ENCODE measurements around the gene USF2.

The USF2 gene

GRCh38 chr19:35293363-35293739 lies 24.6 kb downstream of the USF2 start:
- no peaks in the 10 kb centered on the region for H3K9me3 ChIP-seq (ENCODE audit: control insufficient read depth, low read length)
- H3K4me1 ChIP-seq (ENCODE audit: control insufficient read depth, insufficient read depth, low read length): no peaks in the 10 kb centered on the region
- no peak overlapping the region for H3K4me3 ChIP-seq (ENCODE audit: low read length)
- no peaks in the 10 kb centered on the region for H3K36me3 ChIP-seq (ENCODE audit: control insufficient read depth, insufficient read depth, low read length)
- H3K27me3 ChIP-seq (ENCODE audit: control insufficient read depth, insufficient read depth, low read length): peaks cover 26% of the 10 kb centered on the region
- H3K9ac ChIP-seq (ENCODE audit: low read length): no peak overlapping the region

GRCh38 chr19:35293808-35294207 lies 25.0 kb downstream of the USF2 start:
- no peak overlapping the region for H3K4me3 ChIP-seq (ENCODE audit: low read length)
- H3K9me3 ChIP-seq (ENCODE audit: control insufficient read depth, low read length): no peaks in the 10 kb centered on the region
- H3K36me3 ChIP-seq (ENCODE audit: control insufficient read depth, insufficient read depth, low read length): no peaks in the 10 kb centered on the region
- no peaks in the 10 kb centered on the region for H3K4me1 ChIP-seq (ENCODE audit: control insufficient read depth, insufficient read depth, low read length)
- H3K27me3 ChIP-seq (ENCODE audit: control insufficient read depth, insufficient read depth, low read length): peaks cover 26% of the 10 kb centered on the region
- no peak overlapping the region for H3K9ac ChIP-seq (ENCODE audit: low read length)

GRCh38 chr19:35294328-35294727 lies 25.6 kb downstream of the USF2 start:
- no peaks in the 10 kb centered on the region for H3K36me3 ChIP-seq (ENCODE audit: control insufficient read depth, insufficient read depth, low read length)
- peaks cover 29% of the 10 kb centered on the region for H3K27me3 ChIP-seq (ENCODE audit: control insufficient read depth, insufficient read depth, low read length)
- H3K4me3 ChIP-seq (ENCODE audit: low read length): no peak overlapping the region
- no peak overlapping the region for H3K9ac ChIP-seq (ENCODE audit: low read length)
- H3K9me3 ChIP-seq (ENCODE audit: control insufficient read depth, low read length): no peaks in the 10 kb centered on the region
- no peaks in the 10 kb centered on the region for H3K4me1 ChIP-seq (ENCODE audit: control insufficient read depth, insufficient read depth, low read length)

GRCh38 chr19:35294859-35295791 lies 26.4 kb downstream of the USF2 start:
- Histone ChIP-seq H3K9ac (ENCODE audit: low read length) (no peak overlapping the region), H3K9me3 (ENCODE audit: control insufficient read depth, low read length) (no peaks in the 10 kb centered on the region), H3K4me1 (ENCODE audit: control insufficient read depth, insufficient read depth, low read length) (no peaks in the 10 kb centered on the region), H3K27me3 (ENCODE audit: control insufficient read depth, insufficient read depth, low read length) (peaks cover 29% of the 10 kb centered on the region), H3K36me3 (ENCODE audit: control insufficient read depth, insufficient read depth, low read length) (no peaks in the 10 kb centered on the region), H3K4me3 (ENCODE audit: low read length) (no peak overlapping the region)

GRCh38 chr19:35295792-35296462 lies 27.2 kb downstream of the USF2 start:
- Histone ChIP-seq H3K9ac (ENCODE audit: low read length) (no peak overlapping the region), H3K36me3 (ENCODE audit: control insufficient read depth, insufficient read depth, low read length) (no peaks in the 10 kb centered on the region), H3K4me1 (ENCODE audit: control insufficient read depth, insufficient read depth, low read length) (no peaks in the 10 kb centered on the region), H3K27me3 (ENCODE audit: control insufficient read depth, insufficient read depth, low read length) (peaks cover 29% of the 10 kb centered on the region), H3K4me3 (ENCODE audit: low read length) (no peak overlapping the region), H3K9me3 (ENCODE audit: control insufficient read depth, low read length) (no peaks in the 10 kb centered on the region)

GRCh38 chr19:35296644-35297514 lies 28.1 kb downstream of the USF2 start:
- Histone ChIP-seq H3K27me3 (ENCODE audit: control insufficient read depth, insufficient read depth, low read length) (peaks cover 29% of the 10 kb centered on the region), H3K9ac (ENCODE audit: low read length) (no peak overlapping the region), H3K4me3 (ENCODE audit: low read length) (no peak overlapping the region), H3K9me3 (ENCODE audit: control insufficient read depth, low read length) (no peaks in the 10 kb centered on the region), H3K4me1 (ENCODE audit: control insufficient read depth, insufficient read depth, low read length) (no peaks in the 10 kb centered on the region), H3K36me3 (ENCODE audit: control insufficient read depth, insufficient read depth, low read length) (no peaks in the 10 kb centered on the region)

- Histone ChIP-seq H3K9ac (ENCODE audit: low read length) (no peak overlapping the region), H3K4me1 (ENCODE audit: control insufficient read depth, insufficient read depth, low read length) (no peaks in the 10 kb centered on the region), H3K9me3 (ENCODE audit: control insufficient read depth, low read length) (no peaks in the 10 kb centered on the region), H3K36me3 (ENCODE audit: control insufficient read depth, insufficient read depth, low read length) (no peaks in the 10 kb centered on the region), H3K4me3 (ENCODE audit: low read length) (no peak overlapping the region), H3K27me3 (ENCODE audit: control insufficient read depth, insufficient read depth, low read length) (peaks cover 29% of the 10 kb centered on the region)
Measured at GRCh38 chr19:35297515-35297848, 28.7 kb downstream of the USF2 start.

GRCh38 chr19:35297922-35298321 lies 29.2 kb downstream of the USF2 start:
- peaks cover 28% of the 10 kb centered on the region for H3K27me3 ChIP-seq (ENCODE audit: control insufficient read depth, insufficient read depth, low read length)
- no peak overlapping the region for H3K9ac ChIP-seq (ENCODE audit: low read length)
- H3K4me1 ChIP-seq (ENCODE audit: control insufficient read depth, insufficient read depth, low read length): no peaks in the 10 kb centered on the region
- no peaks in the 10 kb centered on the region for H3K9me3 ChIP-seq (ENCODE audit: control insufficient read depth, low read length)
- H3K4me3 ChIP-seq (ENCODE audit: low read length): no peak overlapping the region
- no peaks in the 10 kb centered on the region for H3K36me3 ChIP-seq (ENCODE audit: control insufficient read depth, insufficient read depth, low read length)

GRCh38 chr19:35298561-35298972 lies 29.8 kb downstream of the USF2 start:
- Histone ChIP-seq H3K27me3 (ENCODE audit: control insufficient read depth, insufficient read depth, low read length) (peaks cover 22% of the 10 kb centered on the region), H3K9ac (ENCODE audit: low read length) (no peak overlapping the region)

GRCh38 chr19:35299523-35300338 lies 31.0 kb downstream of the USF2 start:
- Histone ChIP-seq H3K4me3 (ENCODE audit: low read length) (no peak overlapping the region), H3K9me3 (ENCODE audit: control insufficient read depth, low read length) (no peaks in the 10 kb centered on the region), H3K9ac (ENCODE audit: low read length) (no peak overlapping the region), H3K4me1 (ENCODE audit: control insufficient read depth, insufficient read depth, low read length) (no peaks in the 10 kb centered on the region), H3K36me3 (ENCODE audit: control insufficient read depth, insufficient read depth, low read length) (no peaks in the 10 kb centered on the region), H3K27me3 (ENCODE audit: control insufficient read depth, insufficient read depth, low read length) (peaks cover 19% of the 10 kb centered on the region)

More at GRCh38 chr19:35298561-35298972, 29.8 kb downstream of the USF2 start:
- Histone ChIP-seq H3K9me3 (ENCODE audit: control insufficient read depth, low read length) (no peaks in the 10 kb centered on the region), H3K4me3 (ENCODE audit: low read length) (no peak overlapping the region), H3K36me3 (ENCODE audit: control insufficient read depth, insufficient read depth, low read length) (no peaks in the 10 kb centered on the region), H3K4me1 (ENCODE audit: control insufficient read depth, insufficient read depth, low read length) (no peaks in the 10 kb centered on the region)

GRCh38 chr19:35300339-35300649 lies 31.5 kb downstream of the USF2 start:
- Histone ChIP-seq H3K27me3 (ENCODE audit: control insufficient read depth, insufficient read depth, low read length) (peaks cover 19% of the 10 kb centered on the region), H3K9me3 (ENCODE audit: control insufficient read depth, low read length) (no peaks in the 10 kb centered on the region), H3K36me3 (ENCODE audit: control insufficient read depth, insufficient read depth, low read length) (no peaks in the 10 kb centered on the region), H3K4me1 (ENCODE audit: control insufficient read depth, insufficient read depth, low read length) (no peaks in the 10 kb centered on the region), H3K4me3 (ENCODE audit: low read length) (no peak overlapping the region), H3K9ac (ENCODE audit: low read length) (no peak overlapping the region)
